CD4-positive, alpha-beta T cell treated with Interleukin-4 for 4 hours (primary cell): ENCODE results near the gene LGR6.
"Not testable (repeated sequence)": the region's sequence is repeated elsewhere in the genome, so short reads cannot be mapped to it uniquely, and the experiment has no call there.

Source experiments
- DNase-seq: peaks from one replicate; pipeline ENCODE4 v3.0.0-alpha.2; 2020

Gene LGR6

DNA sequence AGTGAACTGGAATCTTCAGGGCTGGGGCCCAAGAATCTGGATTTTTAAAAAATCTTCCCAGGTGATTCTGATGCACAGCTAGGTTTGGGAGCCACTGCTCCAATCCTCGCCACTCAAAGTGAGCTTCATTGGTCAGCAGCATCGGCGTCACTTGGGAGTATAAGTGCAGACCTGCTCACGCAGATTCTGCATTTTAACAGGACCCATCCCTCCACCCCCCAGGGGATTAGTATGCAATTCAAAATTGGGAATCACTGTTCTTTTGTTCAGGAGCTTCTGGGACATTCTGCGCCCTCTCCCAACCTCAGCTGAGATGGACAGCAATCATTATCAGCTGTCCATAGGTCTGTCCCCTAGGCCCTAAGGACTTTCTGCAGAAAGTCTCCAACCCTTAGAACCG, 53.5 kb downstream of the LGR6 start:
- DNase-seq, result no peak

DNA sequence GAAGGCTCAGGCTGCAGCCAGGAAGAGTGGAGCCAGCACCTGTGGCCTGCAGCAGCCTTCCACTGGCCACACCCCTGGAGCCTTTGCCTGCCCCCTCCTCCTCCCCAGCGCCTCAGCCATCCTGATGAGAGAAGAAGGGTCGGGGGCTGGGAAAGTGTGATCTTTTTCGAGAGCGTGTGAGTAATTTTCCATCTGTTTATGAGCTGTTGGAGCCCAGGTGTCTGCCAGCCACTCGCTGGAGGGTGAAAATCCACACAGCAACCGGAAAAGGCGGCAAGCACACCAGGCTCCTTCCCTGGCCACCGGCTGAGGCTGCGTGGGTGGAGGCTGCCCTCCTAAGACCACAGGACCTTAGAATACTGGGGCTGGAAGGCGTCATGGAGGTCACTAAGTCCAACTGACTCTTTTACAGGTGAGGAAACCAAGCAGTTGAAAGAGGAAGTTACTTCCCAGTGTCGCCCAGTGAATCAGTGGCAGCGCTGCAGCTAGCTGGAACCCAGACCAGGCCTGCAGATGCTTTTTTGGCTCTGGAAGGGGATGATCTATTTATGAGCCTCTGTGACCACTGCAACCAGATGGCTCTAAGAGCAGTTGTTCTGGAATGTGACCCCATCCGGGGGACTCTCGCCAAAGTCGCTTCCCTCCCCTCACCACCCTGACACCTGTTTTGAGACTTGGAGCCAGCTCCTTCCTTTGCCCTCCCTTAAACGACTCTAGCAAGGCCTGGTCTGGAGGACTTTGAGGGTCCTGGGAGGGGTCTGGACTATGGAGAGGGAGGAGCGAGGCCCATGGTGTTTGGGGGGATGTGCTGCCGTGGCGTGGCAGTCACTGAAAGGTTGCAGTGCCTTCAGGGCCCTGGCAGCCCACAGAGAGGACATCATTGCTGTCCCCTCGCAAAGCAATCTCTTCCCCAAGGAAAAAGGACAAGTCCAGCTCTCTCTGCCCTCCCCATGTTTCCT, 54.5 kb downstream of the LGR6 start:
- DNase-seq, result no peak

DNA sequence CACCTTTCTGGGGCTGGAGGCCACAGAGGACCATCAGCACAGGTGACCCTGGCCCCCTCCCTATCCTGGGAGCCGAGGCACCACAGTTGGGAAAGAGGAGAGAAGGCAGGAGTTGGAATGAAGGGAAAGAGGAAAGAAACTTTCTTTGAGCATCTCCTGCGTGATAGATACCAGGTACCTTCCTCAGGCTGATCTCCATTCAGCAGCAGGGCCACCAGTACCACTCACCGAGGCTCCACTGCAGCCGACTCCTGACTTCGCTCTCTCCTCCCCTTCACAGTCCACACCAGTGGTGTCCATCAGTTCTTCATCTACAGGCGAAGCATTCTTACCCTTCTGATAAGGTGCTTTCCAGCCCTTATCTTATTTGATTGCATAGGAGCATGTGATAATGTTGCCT, 55.3 kb downstream of the LGR6 start:
- DNase-seq, result no peak

DNA sequence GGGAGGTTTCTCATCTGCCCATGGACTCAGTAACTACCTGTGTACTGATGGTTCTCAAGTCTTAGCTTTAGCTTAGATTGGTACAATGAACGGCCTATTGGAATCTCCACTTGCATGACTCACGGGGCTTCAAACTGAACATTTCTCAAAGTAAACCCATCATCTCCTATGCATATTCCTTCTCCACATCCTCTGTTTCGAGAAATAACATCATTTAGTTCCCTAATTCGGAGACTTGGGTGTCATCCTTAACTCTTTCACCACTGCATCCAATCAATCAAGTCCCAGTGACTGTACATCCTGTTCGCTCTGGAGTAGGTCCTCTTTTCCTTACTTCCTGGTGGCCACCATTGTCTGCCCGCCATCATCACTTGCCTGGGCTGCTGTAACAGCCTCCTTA, 55.8 kb downstream of the LGR6 start:
- DNase-seq, result no peak

DNA sequence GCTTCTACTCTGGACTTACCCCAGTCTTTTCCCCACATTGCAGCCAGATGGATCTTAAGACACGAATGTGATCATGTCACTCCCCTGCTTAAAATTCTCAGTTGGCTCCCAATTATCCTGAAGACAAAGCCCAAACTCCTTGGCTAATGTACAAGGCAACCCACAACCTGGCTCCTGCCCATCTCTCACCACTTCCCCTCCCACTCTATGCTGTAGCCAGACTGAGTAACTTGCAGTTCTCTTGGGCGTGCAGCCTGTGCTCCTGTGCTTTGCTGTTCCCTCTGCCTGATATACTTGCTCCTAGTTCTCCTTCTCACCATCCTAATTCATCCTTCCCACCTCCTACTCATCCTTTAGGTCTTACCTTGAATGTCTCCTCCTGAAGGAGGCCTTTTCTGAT, 56.2 kb downstream of the LGR6 start:
- no peak for DNase-seq

DNA sequence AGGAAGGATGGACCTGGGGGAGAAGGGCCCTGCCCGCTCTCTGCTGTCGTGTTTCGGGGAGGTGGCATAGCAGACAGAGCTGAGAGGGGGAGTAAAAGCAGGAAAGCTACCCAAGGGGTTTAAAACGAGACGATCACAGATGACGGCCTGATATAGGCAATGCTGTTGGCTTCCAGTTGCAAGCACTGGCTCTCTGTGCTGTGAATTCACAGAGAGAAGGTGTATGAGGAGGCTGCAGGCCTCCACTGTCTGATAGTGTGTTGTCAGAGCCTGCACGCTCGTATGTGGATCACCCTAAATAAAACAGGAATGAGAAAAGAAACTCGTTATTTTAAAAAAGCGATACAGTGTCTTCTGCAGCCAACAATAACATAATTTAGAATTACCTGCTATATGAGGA, 57.4 kb downstream of the LGR6 start:
- DNase-seq, result no peak

DNA sequence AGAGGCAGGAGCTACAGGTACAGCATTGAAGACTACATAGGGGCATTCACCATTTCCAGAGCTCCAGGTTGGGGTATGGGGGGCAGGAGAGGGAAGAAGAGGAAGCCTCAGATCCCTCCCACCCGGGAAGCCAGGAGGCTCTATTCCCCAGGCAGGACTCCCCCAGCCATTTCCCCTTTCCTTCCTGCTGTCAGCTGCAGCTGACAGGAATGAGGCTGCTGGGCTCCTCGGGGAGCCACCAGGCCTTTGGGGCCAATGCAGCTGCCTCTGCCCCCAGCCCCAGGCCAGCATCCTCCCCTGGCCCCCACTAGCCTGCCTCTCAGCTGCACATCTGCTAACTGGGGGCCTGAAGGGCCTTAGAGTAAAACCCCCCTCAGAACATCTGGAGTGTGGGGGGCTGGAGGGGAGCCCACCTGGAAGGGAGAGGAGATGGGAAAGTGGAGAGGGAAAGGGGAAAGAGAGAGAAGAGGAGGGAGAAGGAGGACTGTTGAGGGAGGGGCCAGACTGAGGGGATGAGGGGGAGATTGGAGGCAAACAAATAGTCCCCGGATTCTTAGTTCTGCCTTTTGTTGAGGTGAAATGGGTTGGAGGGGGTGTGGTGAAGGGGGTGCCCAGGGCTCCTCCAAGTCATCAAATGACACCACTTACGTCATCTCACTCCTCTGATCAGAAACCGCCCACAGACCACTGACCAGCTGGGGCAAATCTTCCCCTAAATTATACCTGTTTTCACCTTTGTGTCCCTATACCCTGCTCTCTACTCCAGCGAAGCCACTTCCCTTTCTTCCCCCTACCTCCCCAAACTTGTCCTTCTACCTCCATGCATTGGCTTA, 58.0 kb downstream of the LGR6 start:
- DNase-seq, result no peak

DNA sequence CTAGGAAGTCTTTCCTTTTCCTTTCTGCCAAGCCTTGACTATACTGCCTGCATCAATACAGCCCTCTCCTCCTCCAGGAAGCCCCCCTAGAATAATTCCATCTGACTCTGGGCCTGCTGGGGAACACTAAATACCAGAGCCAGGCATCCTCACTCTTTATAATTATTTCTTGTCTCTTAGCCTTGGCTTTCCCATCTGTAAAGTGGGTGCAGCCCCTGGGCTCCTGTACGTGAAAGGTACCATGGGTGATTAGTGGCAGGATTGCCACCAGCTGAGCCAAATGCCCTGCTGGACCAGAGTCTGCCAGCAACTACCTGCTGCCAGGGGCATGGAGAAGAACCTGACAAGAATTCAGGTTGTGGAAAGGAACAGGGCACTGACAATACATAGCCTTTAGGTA, 58.7 kb downstream of the LGR6 start:
- no peak for DNase-seq

DNA sequence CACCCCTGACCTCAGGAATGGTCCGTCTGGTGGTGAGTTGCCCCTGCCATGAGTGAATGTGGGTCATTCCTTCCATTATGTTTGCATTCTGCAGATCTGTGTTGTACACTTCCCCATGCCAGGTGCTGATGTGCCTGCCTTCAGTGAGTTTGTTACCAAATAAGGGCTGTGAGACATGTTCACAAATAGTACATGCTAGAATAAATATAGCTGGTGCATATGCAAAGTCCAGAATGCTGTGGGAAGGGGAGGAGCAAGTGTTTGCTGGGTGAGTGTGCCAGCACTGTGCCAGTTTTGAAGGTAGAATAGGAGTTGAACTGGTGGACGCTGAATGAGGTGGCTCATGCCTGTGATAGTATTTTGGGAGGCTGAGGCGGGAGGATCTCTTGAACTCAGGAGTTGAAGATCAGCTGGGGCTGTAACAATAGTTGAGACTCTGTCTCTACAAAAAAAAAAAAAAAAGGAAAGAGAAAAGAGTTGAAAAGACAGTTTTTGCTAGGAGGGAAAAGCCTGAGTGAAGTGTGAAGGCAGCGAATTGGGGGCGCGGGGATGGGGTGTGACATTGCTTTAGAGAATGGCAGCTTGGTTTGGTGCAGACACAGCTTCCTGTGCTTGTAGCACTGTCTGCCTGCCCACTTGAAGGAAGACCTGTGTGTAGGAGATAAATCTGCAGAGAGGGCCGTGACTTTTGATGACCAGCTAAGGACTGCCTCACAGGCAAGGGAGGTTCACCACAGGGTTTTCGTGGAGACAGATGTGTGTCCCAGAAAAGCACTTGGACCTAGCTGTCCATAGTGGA, 61.1 kb downstream of the LGR6 start:
- no peak for DNase-seq

DNA sequence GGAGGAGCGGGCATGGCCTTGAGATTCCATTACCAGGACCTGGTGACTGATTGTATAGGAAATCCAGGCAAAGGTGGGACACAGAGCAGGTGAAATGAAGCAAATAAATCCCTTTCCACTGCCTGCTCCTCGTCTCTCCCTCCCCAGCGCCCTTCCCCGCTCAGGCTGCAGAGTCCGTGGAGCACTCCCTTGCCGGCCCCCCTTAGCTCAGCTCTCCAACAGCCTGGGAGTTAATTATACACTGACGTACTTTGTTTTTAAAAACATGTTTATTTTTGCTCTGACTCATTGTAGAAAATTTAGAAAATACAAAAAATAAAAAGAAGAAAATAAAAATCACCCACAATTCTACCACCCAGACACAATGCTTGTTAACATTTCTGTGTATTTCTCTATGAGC, 61.7 kb downstream of the LGR6 start:
- DNase-seq, result no peak

DNA sequence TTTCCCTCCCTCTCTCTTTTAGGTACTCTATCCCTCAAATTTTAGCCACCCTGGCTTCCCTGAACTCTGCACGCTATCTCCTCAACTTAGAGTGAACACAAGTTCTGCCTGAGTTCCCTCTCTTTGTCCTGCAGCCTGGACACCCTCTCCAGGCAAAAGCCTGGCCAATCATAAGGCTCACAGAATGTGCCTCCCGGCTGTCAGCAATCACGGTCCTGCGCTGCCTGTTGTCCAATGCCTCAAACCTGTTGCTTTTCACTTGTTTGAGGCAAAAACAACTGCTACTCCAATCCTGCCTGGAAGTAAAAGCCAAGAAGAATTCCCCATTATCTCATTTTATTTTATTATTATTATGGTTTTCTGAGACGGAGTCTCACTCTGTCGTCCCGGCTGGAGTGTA, 66.1 kb downstream of the LGR6 start:
- no peak for DNase-seq

DNA sequence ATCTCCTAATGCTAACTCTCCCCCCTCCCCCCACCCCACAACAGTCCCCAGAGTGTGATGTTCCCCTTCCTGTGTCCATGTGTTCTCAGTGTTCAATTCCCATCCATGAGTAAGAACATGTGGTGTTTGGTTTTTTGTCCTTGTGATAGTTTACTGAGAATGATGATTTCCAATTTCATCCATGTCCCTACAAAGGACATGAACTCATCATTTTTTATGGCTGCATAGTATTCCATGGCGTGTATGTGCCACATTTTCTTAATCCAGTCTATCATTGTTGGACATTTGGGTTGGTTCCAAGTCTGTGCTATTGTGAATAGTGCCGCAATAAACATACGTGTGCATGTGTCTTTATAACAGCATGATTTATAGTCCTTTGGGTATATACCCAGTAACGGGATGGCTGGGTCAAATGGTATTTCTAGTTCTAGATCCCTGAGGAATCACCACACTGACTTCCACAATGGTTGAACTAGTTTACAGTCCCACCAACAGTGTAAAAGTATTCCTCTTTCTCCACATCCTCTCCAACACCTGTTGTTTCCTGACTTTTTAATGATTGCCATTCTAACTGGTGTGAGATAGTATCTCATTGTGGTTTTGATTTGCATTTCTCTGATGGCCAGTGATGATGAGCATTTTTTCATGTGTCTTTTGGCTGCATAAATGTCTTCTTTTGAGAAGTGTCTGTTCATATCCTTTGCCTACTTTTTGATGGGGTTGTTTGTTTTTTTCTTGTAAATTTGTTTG, 67.8 kb downstream of the LGR6 start:
- DNase-seq, result not testable (repeated sequence)

DNA sequence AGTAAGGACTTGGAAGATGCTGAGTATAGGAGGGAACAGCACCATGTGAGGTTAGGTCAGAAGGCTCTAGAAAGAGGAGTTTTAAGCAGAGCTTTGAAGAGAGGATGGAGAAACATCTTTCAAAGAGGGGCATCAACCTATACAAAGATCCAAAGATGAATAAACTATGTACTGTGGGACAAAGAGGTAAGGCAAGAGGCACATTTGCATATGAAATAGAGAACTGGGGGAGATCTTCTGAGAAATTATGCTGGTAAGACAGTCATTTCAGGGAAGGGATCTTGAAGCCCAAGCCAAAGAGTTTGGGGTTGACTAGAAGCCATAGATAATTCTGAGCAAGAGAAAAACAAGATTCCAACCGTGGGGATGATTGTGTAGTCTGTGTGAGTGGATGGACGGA, 70.0 kb downstream of the LGR6 start:
- DNase-seq, result no peak

DNA sequence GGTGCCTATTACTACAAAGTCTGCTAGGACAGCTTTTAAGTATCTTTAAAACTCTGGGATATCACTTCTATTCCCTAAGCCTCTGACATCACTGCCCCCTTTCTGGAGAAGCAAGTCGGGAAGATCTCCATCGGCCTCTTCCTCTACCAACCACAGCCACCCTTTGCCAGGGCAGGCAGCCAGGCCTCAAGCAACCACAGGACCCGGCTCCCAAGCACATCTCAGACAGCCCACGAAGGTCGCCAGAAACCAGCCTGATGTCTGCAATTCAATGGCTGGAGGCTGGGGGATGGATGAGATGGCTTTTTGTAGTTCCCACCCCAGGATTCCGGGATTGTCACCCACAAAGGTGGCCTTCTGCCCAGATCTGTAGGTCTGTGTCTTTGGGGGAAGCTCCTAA, 70.7 kb downstream of the LGR6 start:
- no peak for DNase-seq

DNA sequence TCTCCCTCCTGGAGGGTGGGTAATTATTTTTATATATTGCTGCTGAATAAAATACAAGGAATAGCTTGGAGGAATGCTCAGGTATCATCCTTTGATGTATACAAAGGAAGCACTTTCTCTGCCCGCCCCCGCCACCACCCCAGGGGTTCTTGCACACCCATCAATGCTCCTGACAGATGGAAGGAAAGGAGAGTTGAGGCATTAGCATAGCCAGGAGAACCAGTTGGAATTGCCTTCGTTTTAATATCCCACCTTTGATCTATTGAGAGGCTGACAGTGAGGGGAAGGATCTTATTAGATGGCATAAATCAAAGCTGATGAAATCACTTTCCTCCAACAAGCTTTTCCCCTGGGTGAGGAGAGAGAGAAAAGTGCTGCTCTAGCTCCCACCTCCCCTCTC, 71.1 kb downstream of the LGR6 start:
- DNase-seq, result no peak

DNA sequence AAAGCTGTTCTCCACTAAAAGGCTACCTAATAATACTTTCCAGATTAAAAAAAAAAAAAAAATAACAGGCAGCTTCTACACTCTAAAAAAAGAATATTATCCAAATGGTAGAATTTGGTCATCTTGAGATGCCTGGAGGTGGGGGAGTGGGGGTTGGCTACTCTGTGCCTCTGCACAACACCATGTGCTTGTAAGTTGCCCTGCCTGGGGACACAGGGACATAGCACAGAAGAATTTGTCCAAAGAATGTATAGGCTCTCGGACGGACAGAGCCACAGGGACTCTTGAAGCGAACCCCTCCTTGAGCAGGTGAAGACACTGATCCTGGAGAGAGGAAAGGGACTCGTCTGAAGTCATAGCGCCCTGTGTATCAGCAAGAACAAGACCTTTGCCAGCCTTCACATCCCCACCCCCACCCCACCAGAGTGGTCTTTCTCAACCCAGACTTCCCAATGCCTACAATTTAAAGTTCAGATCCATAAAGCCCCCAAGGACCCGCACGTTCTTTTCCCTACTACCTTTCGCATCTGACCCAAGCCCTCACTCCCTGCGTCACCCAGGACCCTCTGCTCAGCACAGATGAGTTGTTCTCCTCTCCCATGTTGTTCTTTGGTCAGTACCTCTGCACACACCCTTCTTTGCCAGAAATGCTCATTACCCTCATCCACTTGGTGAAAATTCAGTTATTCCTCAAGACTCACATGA, 72.6 kb downstream of the LGR6 start:
- no peak for DNase-seq

DNA sequence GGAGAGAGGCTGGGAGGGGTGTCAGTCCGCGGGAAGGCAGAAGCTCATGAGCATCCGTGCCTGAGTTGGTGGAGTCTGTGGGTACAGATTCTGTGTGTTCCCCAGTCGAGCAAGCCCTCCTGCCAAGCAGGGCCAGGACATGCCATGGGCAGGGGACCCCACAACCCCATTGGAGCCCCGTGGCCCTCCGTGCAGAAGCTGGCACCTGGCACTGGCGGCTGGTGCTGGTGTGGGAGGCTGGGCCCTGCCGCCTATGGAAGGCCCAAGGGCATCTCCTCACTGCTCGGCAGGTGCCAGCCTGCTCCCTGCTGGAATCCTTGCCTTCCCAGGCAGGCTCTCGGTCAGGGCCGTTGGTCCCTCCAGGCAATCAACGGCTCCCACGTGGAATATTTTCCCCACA, 74.4 kb downstream of the LGR6 start:
- no peak for DNase-seq

DNA sequence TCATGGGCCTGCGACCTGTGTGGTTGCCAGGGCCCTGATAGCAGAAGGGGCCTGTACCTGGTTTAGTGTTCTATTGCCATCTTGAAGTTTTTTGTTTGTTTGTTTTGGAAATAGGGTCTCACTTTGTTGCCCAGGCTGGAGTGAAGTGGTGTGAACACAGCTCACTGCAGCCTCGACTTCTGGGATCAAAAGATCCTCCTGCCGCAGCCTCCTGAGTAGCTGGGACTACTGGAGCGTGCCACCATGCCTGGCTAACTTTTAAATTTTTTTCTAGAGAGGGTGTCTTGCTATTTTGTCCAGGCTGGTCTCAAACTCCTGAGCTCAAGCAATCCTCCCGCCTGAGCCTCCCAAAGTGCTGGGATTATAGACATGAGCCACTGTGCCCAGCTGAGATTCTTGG, 75.2 kb downstream of the LGR6 start:
- DNase-seq, result no peak

DNA sequence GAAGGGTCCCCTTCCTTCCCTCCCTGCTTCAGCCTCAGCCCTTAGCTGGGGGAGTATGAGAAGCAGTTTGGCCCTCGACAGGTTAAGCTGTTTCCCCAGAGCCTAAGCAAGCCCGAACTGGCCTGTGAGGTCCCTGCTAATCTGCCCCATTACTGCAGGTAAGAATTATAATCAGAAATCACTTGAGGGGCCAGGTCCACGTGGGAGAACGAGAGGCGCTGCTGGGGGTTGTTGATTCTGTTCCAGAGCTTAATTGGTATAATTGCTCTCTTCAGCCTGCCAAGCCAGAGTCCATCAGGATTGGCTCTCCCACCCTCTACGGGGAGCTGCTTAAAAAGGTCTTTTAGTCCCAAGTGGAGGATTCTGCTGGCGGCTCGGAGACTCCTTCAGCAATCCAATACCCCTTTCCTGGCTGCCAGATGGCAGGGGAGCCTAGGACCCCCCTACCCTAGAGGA, 77.3 kb downstream of the LGR6 start:
- DNase-seq, result no peak

DNA sequence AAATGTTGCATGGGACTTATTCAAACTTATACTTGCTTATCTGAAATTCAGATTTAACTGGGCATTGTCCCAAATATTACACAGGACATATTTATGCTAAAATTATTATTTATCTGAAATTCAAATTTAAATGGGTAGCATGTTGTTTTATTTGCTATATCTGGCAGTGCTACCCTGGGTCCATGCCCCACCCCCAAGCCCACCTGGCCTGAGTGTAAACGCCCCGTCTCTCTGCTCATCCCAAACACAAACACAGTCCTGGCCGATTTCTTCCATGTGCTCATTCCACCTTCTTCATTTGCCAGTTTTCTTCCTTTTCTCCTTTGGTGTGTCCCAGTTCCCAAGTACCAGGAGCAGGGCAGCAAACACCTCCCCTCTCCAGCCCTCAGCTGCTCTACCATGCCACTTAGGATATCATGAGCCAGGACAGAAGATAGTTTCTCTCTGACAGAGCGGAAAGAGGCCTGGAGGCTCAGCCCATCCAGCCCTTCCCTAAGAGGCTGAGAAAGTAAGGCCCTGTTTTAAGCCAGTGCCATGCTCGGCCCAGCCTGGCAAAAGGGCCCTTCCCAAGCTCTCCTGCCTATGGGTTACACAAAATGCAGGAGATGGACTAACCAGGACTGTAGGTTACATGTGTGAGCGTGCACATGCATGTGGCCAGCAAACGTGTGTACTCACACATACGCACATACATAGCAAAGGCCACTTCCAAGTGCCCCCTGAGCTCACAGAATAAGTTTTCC, 78.7 kb downstream of the LGR6 start:
- DNase-seq, result no peak

DNA sequence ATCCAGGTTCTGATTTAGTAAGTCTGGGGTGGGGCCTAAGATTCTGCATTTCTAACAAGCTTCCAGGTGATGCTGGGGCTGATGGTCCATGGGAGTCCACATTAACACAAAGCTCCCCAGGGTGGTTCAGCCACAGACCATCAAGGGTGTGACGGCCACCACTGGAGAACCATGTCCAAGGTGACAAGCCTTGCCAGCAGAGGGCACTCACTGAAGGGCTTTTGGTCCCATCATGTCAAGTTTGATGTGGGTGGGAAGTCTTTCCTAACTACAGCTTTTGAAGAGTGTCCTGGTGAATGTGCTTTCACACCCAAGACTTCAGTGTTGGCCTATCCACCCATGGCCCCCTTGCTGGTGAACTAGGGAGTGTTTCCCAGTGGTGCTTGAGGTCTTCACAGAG, 81.0 kb downstream of the LGR6 start:
- DNase-seq, result peak; percentile 10
